Neural cell (in vitro differentiated cells): ENCODE measurements around the gene ST14. TPM values are rescaled to one million over a fixed set of nuclear protein-coding genes. Genes with fewer than 3 reads are reported as not detected.

Experiments
- H2AFZ ChIP-seq: fragments of 200-600, 300-800 bp; sonication (generic), shearing (Covaris generic); 2 replicates; pipeline ENCODE4 v1.6.0; 2014; ENCODE audit warnings: low read depth, mild to moderate bottlenecking, antibody characterized with exemption, low read length, moderate library complexity
- H3F3A ChIP-seq: fragments of 200-600 bp; shearing (Covaris generic); 2 replicates; pipeline ENCODE4 v1.6.1; 2016; ENCODE audit warnings: mild to moderate bottlenecking, moderate library complexity, mixed read lengths, antibody characterized with exemption, low read length; ENCODE audit not compliant: insufficient read depth, poor library complexity, severe bottlenecking
- H3K27ac ChIP-seq: fragments of 200-600, 300-800 bp; sonication (generic), shearing (Covaris generic); 2 replicates; pipeline ENCODE4 v1.5.1; 2014; ENCODE audit warnings: mild to moderate bottlenecking, low read length, moderate library complexity
- H3K27me3 ChIP-seq: fragments of 300-800, 200-600 bp; sonication (generic), shearing (Covaris generic); 2 replicates; pipeline ENCODE4 v1.6.0; 2014; ENCODE audit warnings: mild to moderate bottlenecking, low read depth, low read length, moderate library complexity; ENCODE audit not compliant: insufficient read depth
- H3K36me3 ChIP-seq: fragments of 300-800, 200-600 bp; sonication (generic), shearing (Covaris generic); 2 replicates; pipeline ENCODE4 v1.5.1; 2014; ENCODE audit warnings: mild to moderate bottlenecking, antibody characterized with exemption, low read length, moderate library complexity; ENCODE audit not compliant: insufficient read depth
- H3K4me2 ChIP-seq: fragments of 300-800, 200-600 bp; sonication (generic), shearing (Covaris generic); 2 replicates; pipeline ENCODE4 v1.6.0; 2014; ENCODE audit warnings: mild to moderate bottlenecking, low read length
- H3K4me3 ChIP-seq: fragments of 300-800, 200-600 bp; sonication (generic), shearing (Covaris generic); 2 replicates; pipeline ENCODE4 v1.5.1; 2014; ENCODE audit warnings: mild to moderate bottlenecking, low read length, moderate library complexity
- H3K79me2 ChIP-seq: fragments of 200-600 bp; shearing (Covaris generic); replicated peaks from 2 replicates; pipeline ENCODE4 v1.6.0; 2014; ENCODE audit warnings: mild to moderate bottlenecking, low read length, moderate library complexity; ENCODE audit not compliant: insufficient read depth
- H3K9ac ChIP-seq: fragments of 300-800, 200-600 bp; sonication (generic), shearing (Covaris generic); 2 replicates; pipeline ENCODE4 v1.6.1; 2016; ENCODE audit warnings: mild to moderate bottlenecking, low read length, mixed read lengths
- H3K9me2 ChIP-seq: fragments of 200-600 bp; shearing (Covaris generic); 2 replicates; pipeline ENCODE4 v1.6.1; 2016; ENCODE audit warnings: mild to moderate bottlenecking, low read length, mixed read lengths; ENCODE audit not compliant: insufficient read depth
- H3K9me3 ChIP-seq: fragments of 200-600, 300-800 bp; sonication (generic), shearing (Covaris generic); 2 replicates; pipeline ENCODE4 v1.6.1; 2016; ENCODE audit warnings: mild to moderate bottlenecking, mixed run types, low read length, moderate library complexity, mixed read lengths
- H4K20me1 ChIP-seq: fragments of 200-600 bp; shearing (Covaris generic); 2 replicates; pipeline ENCODE4 v1.6.1; 2016; ENCODE audit warnings: mild to moderate bottlenecking, mixed run types; ENCODE audit not compliant: insufficient read depth
- CTCF ChIP-seq: fragments of 450-650 bp; IDR thresholded peaks from 2 replicates; pipeline ENCODE4 v1.5.1; 2014; ENCODE audit warnings: antibody characterized with exemption, mild to moderate bottlenecking, moderate library complexity; ENCODE audit not compliant: poor library complexity, severe bottlenecking
- EP300 ChIP-seq: fragments of 450-650 bp; conservative IDR thresholded peaks from 2 replicates; pipeline ENCODE4 v1.6.1; 2014; ENCODE audit warnings: antibody characterized with exemption, mild to moderate bottlenecking, moderate library complexity; ENCODE audit not compliant: poor library complexity, severe bottlenecking
- EZH2 ChIP-seq: fragments of 200-600, 300-800 bp; shearing (Covaris generic), sonication (generic); IDR thresholded peaks from 2 replicates; pipeline ENCODE4 v1.6.1; 2014; ENCODE audit warnings: antibody characterized with exemption, low read length, borderline replicate concordance, mild to moderate bottlenecking; ENCODE audit not compliant: insufficient read depth, poor library complexity, severe bottlenecking
- MXI1 ChIP-seq: fragments of 450-650 bp; conservative IDR thresholded peaks from 2 replicates; pipeline ENCODE4 v1.6.1; 2014; ENCODE audit warnings: antibody characterized with exemption, mild to moderate bottlenecking; ENCODE audit not compliant: poor library complexity, severe bottlenecking
- POLR2AphosphoS5 ChIP-seq: IDR thresholded peaks from 2 replicates; pipeline ENCODE4 v1.6.1; 2012
- RAD21 ChIP-seq: fragments of 450-650 bp; conservative IDR thresholded peaks from 2 replicates; pipeline ENCODE4 v1.6.1; 2014; ENCODE audit warnings: antibody characterized with exemption, mild to moderate bottlenecking, moderate library complexity
- REST ChIP-seq: IDR thresholded peaks from 2 replicates; pipeline ENCODE4 v1.6.1; 2012; ENCODE audit warnings: borderline replicate concordance
- SMC3 ChIP-seq: fragments of 450-650 bp; conservative IDR thresholded peaks from 2 replicates; pipeline ENCODE4 v1.6.1; 2014; ENCODE audit warnings: antibody characterized with exemption, mild to moderate bottlenecking, moderate library complexity; ENCODE audit not compliant: poor library complexity
- TAF1 ChIP-seq: IDR thresholded peaks from 2 replicates; pipeline ENCODE4 v1.6.1; 2012; ENCODE audit warnings: low read depth
- polyA plus RNA-seq: library from polyadenylated mRNA; depleted of rRNA; stranded (reverse); fragments of >200 nt; gene quantifications from 2 replicates; pipeline ENCODE4 v1.2.3, GENCODE V29; 2014

Gene ST14
- polyA plus RNA-seq, 1 donor from 2014 or later = not detected

GRCh38 chr11:130189492-130190210 is 30.1 kb downstream of the ST14 start:
- TF ChIP-seq TAF1 = no peak
- TF ChIP-seq POLR2AphosphoS5 = no peak
- TF ChIP-seq RAD21 = no peak
- no peak for TF ChIP-seq SMC3
- no peak for TF ChIP-seq REST
- no peak for TF ChIP-seq MXI1
- TF ChIP-seq CTCF = no peak
- TF ChIP-seq EZH2 = no peak
- no peak for TF ChIP-seq EP300
- Histone ChIP-seq H3K4me3 (no peak overlapping the region), H3K9me3 (no peaks in the 10 kb centered on the region), H3K27ac (no peak overlapping the region), H3K9ac (no peak overlapping the region), H3K4me2 (no peak overlapping the region), H4K20me1 (no peaks in the 10 kb centered on the region), H3F3A (no peaks in the 10 kb centered on the region), H2AFZ (no peak overlapping the region), H3K36me3 (no peaks in the 10 kb centered on the region), H3K9me2 (no peaks in the 10 kb centered on the region), H3K79me2 (no peaks in the 10 kb centered on the region), H3K27me3 (no peaks in the 10 kb centered on the region)

- Histone ChIP-seq H3K4me3 (no peak overlapping the region), H2AFZ (no peak overlapping the region), H3K36me3 (no peaks in the 10 kb centered on the region), H3K27me3 (no peaks in the 10 kb centered on the region), H3K9ac (no peak overlapping the region), H3K9me2 (no peaks in the 10 kb centered on the region), H3F3A (no peaks in the 10 kb centered on the region), H4K20me1 (no peaks in the 10 kb centered on the region), H3K4me2 (no peak overlapping the region), H3K27ac (no peak overlapping the region), H3K79me2 (no peaks in the 10 kb centered on the region), H3K9me3 (no peaks in the 10 kb centered on the region)
- no peak for TF ChIP-seq TAF1
- no peak for TF ChIP-seq CTCF
- no peak for TF ChIP-seq EP300
- TF ChIP-seq SMC3 = no peak
- TF ChIP-seq POLR2AphosphoS5 = no peak
- no peak for TF ChIP-seq REST
- no peak for TF ChIP-seq MXI1
- TF ChIP-seq EZH2 = no peak
- no peak for TF ChIP-seq RAD21
Measured at GRCh38 chr11:130190371-130190881, 30.8 kb downstream of the ST14 start.
